C4-2B (cell line): Measurements from ENCODE around the gene RASAL2.

Experiments
- CTCF ChIP-seq: fragments of 450-650 bp; conservative IDR thresholded peaks from 2 replicates; pipeline ENCODE4 v1.5.1; 2017; ENCODE audit warnings: mild to moderate bottlenecking
- ZFX ChIP-seq: fragments of 450-650 bp; IDR thresholded peaks from 2 replicates; pipeline ENCODE4 v1.6.1; 2017

- TF ChIP-seq CTCF (no peak), ZFX (no peak)
Observed at GRCh38 chr1:178224358-178224757, 130.5 kb downstream of the RASAL2 start.
